HL-60/S4 (cell line): ENCODE measurements around the gene LIMK1.

Experiments
- in situ Hi-C: fragments of 300-500 bp; cut with MboI; formaldehyde crosslinking; loops from 2 replicates; pipeline ENCODE4 v1.14.3; 2022; ENCODE audit warnings: low sequenced_read_pairs

Gene LIMK1

GRCh38 chr7:74078461-74078860 is 5.1 kb upstream of the LIMK1 start:
- in situ Hi-C loops = loop anchor here (10.0 kb wide), 2 partner anchors 96 to 126 kb away; partner anchors contain the start of gene EIF4H

DNA sequence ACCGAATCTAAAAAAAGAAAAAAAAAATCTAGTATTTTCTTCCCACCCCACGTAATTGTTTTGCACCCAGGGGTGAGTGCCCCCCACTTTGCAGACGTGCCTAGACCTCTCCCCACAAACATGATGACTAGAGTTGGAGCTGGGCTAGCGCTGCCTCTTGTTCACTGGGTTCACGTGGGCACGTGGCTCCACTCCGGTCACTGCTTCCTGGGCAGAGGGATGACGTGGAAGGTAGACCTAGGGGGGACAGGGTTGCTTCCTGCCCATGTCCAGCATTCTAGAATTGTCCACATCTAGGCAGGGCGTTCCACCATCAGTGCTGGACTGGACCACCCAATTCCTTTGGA is 861 bp upstream of the LIMK1 start:
- in situ Hi-C loops = no loop called here

GRCh38 chr7:74083928-74084721 is 521 bp downstream of the LIMK1 start:
- in situ Hi-C loops = no loop called here

GRCh38 chr7:74084722-74085578 is 1.3 kb downstream of the LIMK1 start:
- in situ Hi-C loops = no loop called here

GRCh38 chr7:74087791-74088453 is 4.3 kb downstream of the LIMK1 start:
- in situ Hi-C loops = no loop called here

- in situ Hi-C loops = no loop called here
Observed at GRCh38 chr7:74092321-74092963, 8.8 kb downstream of the LIMK1 start.

DNA sequence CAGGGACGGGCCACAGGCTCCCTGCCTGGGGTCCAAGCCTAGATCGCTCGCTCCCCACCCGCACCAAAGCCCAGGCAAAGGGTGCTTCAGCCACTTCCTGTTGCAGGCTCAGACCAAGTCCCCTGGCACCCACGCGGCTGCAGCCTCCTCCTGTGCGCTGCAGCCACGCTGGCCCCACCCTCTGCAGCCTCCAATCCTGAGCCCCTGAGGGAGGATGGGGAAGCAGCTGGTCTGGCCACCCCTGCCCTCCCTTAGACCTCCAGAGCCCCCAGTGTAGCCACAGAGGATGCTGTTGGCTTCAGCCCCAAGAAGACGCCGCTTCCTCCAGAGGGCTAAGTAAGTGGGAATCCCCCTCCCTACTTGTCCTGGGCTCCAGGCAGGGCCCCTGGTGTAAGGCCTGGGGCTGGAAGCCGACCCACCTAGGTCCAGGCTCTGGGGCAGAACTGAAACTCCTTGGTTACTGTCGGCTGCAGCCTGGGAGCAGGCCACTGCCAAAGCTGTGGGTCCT is 9.4 kb downstream of the LIMK1 start:
- in situ Hi-C loops = no loop called here

DNA sequence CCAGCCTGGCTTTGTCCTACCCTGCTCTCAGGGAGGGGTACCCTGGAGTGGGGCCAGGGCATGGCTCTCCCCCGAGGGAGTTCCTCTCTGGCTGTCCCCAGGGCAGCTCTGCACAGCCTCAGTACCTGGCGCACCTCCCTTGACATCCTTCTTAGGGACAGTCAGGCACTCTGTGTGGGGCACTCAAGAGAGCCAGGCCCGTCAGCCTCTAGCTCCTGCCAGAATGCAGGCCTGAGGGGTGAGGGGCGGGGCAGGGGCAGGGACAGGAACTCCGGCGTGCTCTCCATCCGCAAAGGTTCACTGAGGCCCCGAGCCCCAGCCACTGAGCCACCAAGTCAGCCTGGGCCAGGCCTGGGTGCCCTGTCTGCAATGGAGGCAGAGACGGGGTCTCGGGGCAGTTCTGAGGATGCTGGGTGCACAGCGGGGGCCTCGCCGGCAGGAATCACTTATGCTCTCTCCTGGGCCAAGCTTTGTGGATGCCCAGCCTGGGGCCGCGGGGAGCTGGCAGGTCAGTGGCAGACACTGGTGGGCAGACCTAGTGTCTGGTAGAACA is 10.1 kb downstream of the LIMK1 start:
- in situ Hi-C loops = no loop called here

DNA sequence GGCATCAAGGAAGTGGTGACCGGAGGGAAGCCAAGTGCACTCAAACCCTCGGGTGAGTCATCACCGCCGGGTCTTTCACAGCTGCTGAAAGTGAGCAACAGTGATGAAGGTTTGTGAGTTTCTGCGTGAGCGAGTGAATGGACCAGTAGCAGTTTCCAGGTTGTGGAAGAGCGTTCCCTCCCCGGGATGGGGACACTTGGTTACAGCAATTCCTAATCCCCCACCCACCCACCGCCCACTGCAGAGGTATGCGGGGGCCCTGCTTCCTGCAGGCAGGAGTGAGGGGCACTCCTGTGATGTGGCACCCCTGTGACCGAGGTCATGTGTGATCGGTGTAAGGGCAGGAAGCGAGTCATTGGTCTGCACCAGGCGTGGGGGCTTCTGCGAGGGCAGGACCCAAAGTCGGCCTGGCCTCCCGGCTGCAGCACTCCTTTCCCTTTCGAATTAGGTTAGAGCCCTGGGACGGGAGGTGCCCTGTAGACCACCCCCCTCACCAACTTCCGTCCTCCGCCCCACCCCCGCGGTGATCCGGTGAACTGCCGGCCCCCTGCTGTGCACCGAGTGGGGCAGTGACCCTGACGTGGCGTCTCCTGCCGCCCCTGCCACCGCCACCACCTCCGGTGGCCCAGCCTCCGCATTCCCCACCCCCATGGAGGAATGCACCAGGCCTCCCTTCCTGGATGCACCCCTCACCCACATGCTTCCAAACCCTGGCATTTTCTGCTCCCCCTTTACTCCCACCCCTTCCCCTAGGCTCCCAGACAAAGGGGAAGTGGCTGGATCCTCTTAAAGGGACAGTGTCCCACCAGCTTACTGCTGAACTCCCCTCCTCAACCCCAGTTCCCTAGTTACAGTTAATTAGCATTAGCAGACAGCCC is 10.9 kb downstream of the LIMK1 start:
- in situ Hi-C loops = no loop called here

- in situ Hi-C loops = no loop called here
Observed at GRCh38 chr7:74095135-74095534, 11.5 kb downstream of the LIMK1 start.

DNA sequence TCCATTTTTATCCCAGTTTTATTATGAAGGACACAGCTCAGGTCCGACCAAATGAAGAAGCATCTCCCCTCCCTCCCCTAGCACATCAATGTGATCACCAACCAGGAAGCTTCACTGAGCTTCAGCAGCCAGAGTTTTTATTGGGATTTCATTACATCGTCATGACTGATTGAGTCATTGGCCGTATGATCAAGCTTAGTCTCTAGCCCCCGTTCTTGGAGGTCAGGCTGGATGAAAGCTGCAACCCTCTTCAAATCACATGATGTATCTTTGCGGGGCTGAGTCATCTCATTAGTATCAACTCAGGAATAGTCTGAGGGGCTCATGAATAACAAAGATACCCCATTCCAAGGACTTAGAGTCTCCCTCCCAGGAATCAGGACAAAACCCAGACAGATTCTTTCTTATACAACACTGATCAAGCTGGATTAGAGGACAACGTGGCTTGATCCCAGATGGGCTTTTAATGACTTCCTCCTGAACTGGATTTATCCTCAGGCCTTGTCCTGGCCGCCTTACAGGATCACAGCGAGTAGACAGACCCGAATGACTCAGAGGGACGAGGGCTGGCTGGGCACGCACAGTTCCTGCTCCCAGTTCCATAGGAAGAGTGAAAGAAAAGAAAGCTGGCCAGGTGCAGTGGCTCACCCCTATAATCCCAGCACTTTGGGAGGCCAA is 14.5 kb downstream of the LIMK1 start:
- in situ Hi-C loops = no loop called here

GRCh38 chr7:74099031-74099430 is 15.4 kb downstream of the LIMK1 start:
- in situ Hi-C loops = no loop called here

- in situ Hi-C loops = no loop called here
Observed at GRCh38 chr7:74101061-74101681, 17.6 kb downstream of the LIMK1 start.

DNA sequence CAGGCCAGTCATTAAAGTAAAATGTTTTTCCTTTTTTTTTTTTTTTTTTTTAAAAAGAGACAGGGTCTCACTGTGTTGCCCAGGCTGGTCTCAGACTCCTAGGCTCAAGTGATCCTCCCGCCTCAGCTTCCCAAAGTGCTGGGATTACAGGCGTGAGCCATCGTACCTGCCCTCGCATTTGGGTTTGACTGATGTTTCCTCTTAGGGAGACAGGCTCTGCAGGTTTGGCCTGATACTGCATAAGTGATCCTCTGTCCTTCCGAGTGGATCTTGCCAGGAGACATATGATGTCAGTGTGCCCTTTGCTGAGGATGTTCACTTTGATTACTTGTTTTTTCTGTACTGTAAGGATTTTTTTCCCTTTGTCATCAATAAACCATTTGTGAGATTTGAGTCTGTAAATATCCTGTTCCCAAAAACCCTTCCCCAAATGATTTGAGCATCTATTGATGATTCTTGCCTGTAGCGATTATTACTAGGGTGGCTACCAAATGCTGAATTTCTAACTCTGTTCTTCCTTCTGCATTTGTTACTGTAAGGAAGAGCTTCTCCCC is 19.7 kb downstream of the LIMK1 start:
- in situ Hi-C loops = no loop called here

GRCh38 chr7:74104702-74105101 is 21.1 kb downstream of the LIMK1 start:
- in situ Hi-C loops = no loop called here

- in situ Hi-C loops = no loop called here
Observed at GRCh38 chr7:74105992-74106391, 22.4 kb downstream of the LIMK1 start.

DNA sequence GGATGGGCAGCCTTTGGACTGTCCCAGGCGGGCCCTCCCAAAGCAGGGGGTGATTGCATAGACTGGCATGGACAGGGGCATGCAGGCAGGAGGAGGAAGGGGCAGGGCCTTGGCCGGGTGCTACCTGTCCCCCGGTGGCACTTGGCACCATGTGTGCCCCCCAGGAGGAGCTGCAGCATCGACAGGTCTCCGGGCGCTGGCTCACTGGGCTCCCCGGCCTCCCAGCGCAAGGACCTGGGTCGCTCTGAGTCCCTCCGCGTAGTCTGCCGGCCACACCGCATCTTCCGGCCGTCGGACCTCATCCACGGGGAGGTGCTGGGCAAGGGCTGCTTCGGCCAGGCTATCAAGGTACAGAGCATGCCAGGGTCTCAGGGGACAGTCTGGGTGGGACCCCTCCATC is 23.2 kb downstream of the LIMK1 start:
- in situ Hi-C loops = no loop called here

DNA sequence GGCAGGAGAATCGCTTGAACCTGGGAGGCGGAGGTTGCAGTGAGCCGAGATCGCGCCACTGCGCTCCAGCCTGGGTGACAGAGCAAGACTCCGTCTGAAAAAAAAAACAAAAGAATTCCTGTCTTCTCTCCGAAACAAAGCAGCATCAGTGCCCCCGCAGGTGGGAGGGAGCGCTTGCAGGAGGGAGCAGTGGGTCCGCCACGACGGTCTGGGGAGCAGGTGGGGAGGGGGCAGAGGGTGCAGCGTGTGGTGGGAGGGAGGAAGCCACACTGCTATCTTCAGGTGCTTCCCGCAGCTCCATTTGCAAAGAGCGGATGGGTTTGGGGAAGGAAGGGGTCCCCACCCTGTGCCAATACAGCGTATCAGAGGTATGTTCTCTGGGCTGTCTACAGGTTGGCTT is 31.7 kb downstream of the LIMK1 start:
- in situ Hi-C loops = no loop called here
